MCF 10A (cell line): Measurements from ENCODE around the gene CCL20. TPM values are rescaled to one million over a fixed set of nuclear protein-coding genes. Genes with fewer than 3 reads are reported as not detected.
"Not testable (repeated sequence)": the region's sequence is repeated elsewhere in the genome, so short reads cannot be mapped to it uniquely, and the experiment has no call there.

ENCODE experiments used
- BruUV-seq: library from RNA; stranded (reverse); fragments of 400-500 nt; replicated peaks from 2 replicates; lab custom pipeline; 2021; lab: Mats Ljungman, UMichigan
- CTCF ChIA-PET: fragments of 300-600 bp; sonication (Branson Sonifier 250); formaldehyde crosslinking; extraction: SDS; loops from one replicate; lab custom pipeline; 2021; ENCODE audit warnings: antibody characterized with exemption, inconsistent platforms; lab: Yijun Ruan, JAX
- POLR2A ChIA-PET: fragments of 300-600, 350-650 bp; sonication (Branson Sonifier 250); formaldehyde crosslinking; extraction: SDS; loops from one replicate; lab custom pipeline; 2020; ENCODE audit warnings: antibody characterized with exemption, inconsistent platforms; lab: Yijun Ruan, JAX
- DNase-seq: peaks from one replicate; pipeline ENCODE4 v3.0.0-alpha.2; 2018; ENCODE audit not compliant: unreplicated experiment
- H3K27ac Mint-ChIP-seq: one replicate; pipeline ENCODE4 v1.8.0; 2022; ENCODE audit warnings: mild to moderate bottlenecking, low read depth, mixed read lengths; ENCODE audit not compliant: unreplicated experiment
- H3K27me3 Mint-ChIP-seq: one replicate; pipeline ENCODE4 v1.8.0; 2022; ENCODE audit warnings: mixed read lengths; ENCODE audit not compliant: insufficient read depth, unreplicated experiment
- H3K36me3 Mint-ChIP-seq: one replicate; pipeline ENCODE4 v1.8.0; 2022; ENCODE audit warnings: mild to moderate bottlenecking, moderate library complexity, mixed read lengths; ENCODE audit not compliant: insufficient read depth, unreplicated experiment
- H3K4me1 Mint-ChIP-seq: one replicate; pipeline ENCODE4 v1.8.0; 2022; ENCODE audit warnings: mixed read lengths; ENCODE audit not compliant: insufficient read depth, unreplicated experiment
- H3K4me3 Mint-ChIP-seq: one replicate; pipeline ENCODE4 v1.8.0; 2022; ENCODE audit warnings: mild to moderate bottlenecking, moderate library complexity, mixed read lengths; ENCODE audit not compliant: unreplicated experiment
- H3K9me3 Mint-ChIP-seq: one replicate; pipeline ENCODE4 v1.8.0; 2022; ENCODE audit warnings: mixed read lengths; ENCODE audit not compliant: unreplicated experiment
- CTCF ChIP-seq: fragments of 200-600 bp; IDR thresholded peaks from one replicate; pipeline ENCODE4 v1.8.0; 2022; ENCODE audit warnings: antibody characterized with exemption, mild to moderate bottlenecking; ENCODE audit not compliant: unreplicated experiment
- intact Hi-C: fragments of 100-400 bp; cut with micrococcal nuclease; formaldehyde crosslinking; loops from 2 replicates; pipeline ENCODE4 v1.14.1; 2022
- total RNA-seq: library from RNA; stranded (reverse); gene quantifications from 2 replicates; pipeline ENCODE4 v1.2.3, GENCODE V29; 2022

CCL20 gene
- total RNA-seq, 1 experiment from 2014 or later, result 34.4 TPM

- ChIA-PET POLR2A (no interaction called here), CTCF (no interaction called here)
Observed at GRCh38 chr2:227828477-227828912, 14.9 kb downstream of the CCL20 start.

GRCh38 chr2:227829337-227829736, 15.7 kb downstream of the CCL20 start:
- no peaks in the 10 kb centered on the region for H3K9me3 Mint-ChIP-seq
- CTCF ChIA-PET, result no interaction called here

More at GRCh38 chr2:227828477-227828912, 14.9 kb downstream of the CCL20 start:
- H3K4me3 Mint-ChIP-seq, result no peak overlapping the region
- no peak for TF ChIP-seq CTCF
- H3K36me3 Mint-ChIP-seq, result no peaks in the 10 kb centered on the region
- H3K4me1 Mint-ChIP-seq, result peaks cover 14% of the 10 kb centered on the region
- DNase-seq, result no peak
- no peaks in the 10 kb centered on the region for H3K9me3 Mint-ChIP-seq
- H3K27me3 Mint-ChIP-seq, result no peaks in the 10 kb centered on the region
- BruUV-seq, result no TSS peak
- intact Hi-C loops, result no loop called here
- H3K27ac Mint-ChIP-seq, result no peak overlapping the region

GRCh38 chr2:227834423-227834822, 20.8 kb downstream of the CCL20 start:
- no peaks in the 10 kb centered on the region for H3K27me3 Mint-ChIP-seq
- H3K4me1 Mint-ChIP-seq, result peaks cover under 1% of the 10 kb centered on the region
- DNase-seq, result peak; percentile 33
- ChIA-PET POLR2A (interaction anchor here (1.5 kb wide), 1 partner anchor 15 kb away, joined by 7 read pairs; no protein-coding TSS in a partner anchor), CTCF (interaction anchor here (0.6 to 1.1 kb wide), 3 partner anchors 9 to 1833 kb away, joined by 3 to 4 read pairs (median 3); no protein-coding TSS in a partner anchor)
- H3K27ac Mint-ChIP-seq, result no peak overlapping the region
- intact Hi-C loops, result no loop called here
- H3K36me3 Mint-ChIP-seq, result no peaks in the 10 kb centered on the region
- no TSS peak for BruUV-seq
- H3K9me3 Mint-ChIP-seq, result peaks cover 7% of the 10 kb centered on the region
- TF ChIP-seq CTCF, result no peak
- no peak overlapping the region for H3K4me3 Mint-ChIP-seq

More at GRCh38 chr2:227829337-227829736, 15.7 kb downstream of the CCL20 start:
- TF ChIP-seq CTCF, result no peak
- no TSS peak for BruUV-seq
- POLR2A ChIA-PET, result interaction anchor here (1.6 kb wide), 1 partner anchor 11 kb away, joined by 6 read pairs; no protein-coding TSS in a partner anchor
- intact Hi-C loops, result no loop called here
- no peak for DNase-seq
- no peak overlapping the region for H3K4me3 Mint-ChIP-seq
- no peaks in the 10 kb centered on the region for H3K36me3 Mint-ChIP-seq
- H3K27ac Mint-ChIP-seq, result no peak overlapping the region
- H3K4me1 Mint-ChIP-seq, result peaks cover 14% of the 10 kb centered on the region
- H3K27me3 Mint-ChIP-seq, result no peaks in the 10 kb centered on the region

GRCh38 chr2:227834916-227835650, 21.4 kb downstream of the CCL20 start:
- ChIA-PET POLR2A (interaction anchor here (0.7 to 1.5 kb wide), 2 partner anchors 16 to 355 kb away, joined by 3 to 7 read pairs; no protein-coding TSS in a partner anchor), CTCF (interaction anchor here (0.6 to 0.7 kb wide), 2 partner anchors 9 to 1833 kb away, joined by 3 to 4 read pairs; no protein-coding TSS in a partner anchor)
- no peaks in the 10 kb centered on the region for H3K36me3 Mint-ChIP-seq
- peaks cover 7% of the 10 kb centered on the region for H3K9me3 Mint-ChIP-seq
- H3K4me1 Mint-ChIP-seq, result peaks cover 7% of the 10 kb centered on the region
- BruUV-seq, result no TSS peak
- DNase-seq, result no peak
- H3K4me3 Mint-ChIP-seq, result no peak overlapping the region
- no peak overlapping the region for H3K27ac Mint-ChIP-seq
- TF ChIP-seq CTCF, result no peak
- H3K27me3 Mint-ChIP-seq, result no peaks in the 10 kb centered on the region
- intact Hi-C loops, result no loop called here

- H3K9me3 Mint-ChIP-seq, H3K27ac Mint-ChIP-seq, CTCF ChIA-PET, H3K4me1 Mint-ChIP-seq, H3K4me3 Mint-ChIP-seq, H3K27me3 Mint-ChIP-seq, BruUV-seq, H3K36me3 Mint-ChIP-seq, intact Hi-C loops: not testable (repeated sequence)
- peak; percentile 89 for DNase-seq
- POLR2A ChIA-PET, result interaction anchor here (0.6 to 1.6 kb wide), 3 partner anchors 10 to 142 kb away, joined by 3 to 6 read pairs (median 4); no protein-coding TSS in a partner anchor
Observed at GRCh38 chr2:227839339-227840129, 25.9 kb downstream of the CCL20 start.
